Right lobe of liver (tissue), 4 donors: ENCODE results near the gene ELMOD3.
A peak's percentile ranks its signal among the peaks of the same experiment; 100 is the strongest.

Experiments used
- CTCF ChIP-seq, 4 donors: fragments of 200-600 bp in 3 of 4; fragments of 450-650 bp in 1 of 4; IDR thresholded peaks; one replicate each; pipeline versions ENCODE4 v1.5.1 to v1.8.0; 2016 to 2022; ENCODE audit warnings: antibody characterized with exemption in 4 of 4, mild to moderate bottlenecking in 2 of 4
- POLR2A ChIP-seq: fragments of 450-650 bp; IDR thresholded peaks from one replicate; pipeline ENCODE4 v1.6.1; 2017; ENCODE audit warnings: antibody characterized with exemption, mild to moderate bottlenecking
- donor health status: DM: no; HTN: no; CAD: no.
- donor health status: DM: no; HTN: no; CAD: no.
- donor health status: DM: no; HTN: yes; CAD: no.

GRCh38 chr2:85327822-85328617, 26.5 kb upstream of the ELMOD3 start, which contains the start of gene TGOLN2:
- TF ChIP-seq CTCF (IDR thresholded peaks at IDR 0.05): peak in 2 of 4 donors; percentile 6 to 14
- TF ChIP-seq POLR2A: peak; percentile 99
